Testis (tissue), 2 donors: ENCODE results near the gene TMEM175.

ENCODE experiments used
- POLR2A ChIP-seq: fragments of 450-650 bp; IDR thresholded peaks from one replicate; pipeline ENCODE4 v1.6.1; 2017; ENCODE audit warnings: antibody characterized with exemption, mild to moderate bottlenecking, moderate library complexity
- TF ChIP-seq, protein P1 (sequence below), 3 experiments: fragments of 450-650 bp in 2 of 3; fragments of 200-600 bp in 1 of 3; sonication (generic) in 1 of 3; IDR thresholded peaks; one replicate each; pipeline ENCODE4 v1.5.1; 2016 to 2019; ENCODE audit warnings: antibody characterized with exemption in 3 of 3, mild to moderate bottlenecking in 2 of 3, moderate library complexity in 1 of 3

DNA sequence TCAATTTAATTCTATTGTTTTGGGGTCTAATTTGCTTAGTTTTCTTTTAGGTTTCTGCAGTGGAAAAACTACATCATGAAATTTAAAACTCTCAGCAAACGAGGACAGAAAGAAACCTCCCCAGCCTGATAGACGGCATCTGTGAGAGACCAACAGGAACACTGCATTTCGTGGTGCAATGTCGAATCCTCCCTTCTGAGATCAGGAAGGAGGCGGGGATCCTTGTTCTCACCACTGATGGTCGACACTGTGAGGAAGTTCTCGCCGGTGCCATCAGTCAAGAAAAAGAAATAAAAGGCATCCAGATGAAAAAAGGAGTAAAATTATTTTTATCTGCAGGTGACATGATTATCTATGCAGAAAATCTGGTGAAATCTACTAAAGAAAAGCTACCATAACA lies 16.7 kb upstream of the TMEM175 start:
- TF ChIP-seq POLR2A, result no peak
- TF ChIP-seq, protein P1, sequence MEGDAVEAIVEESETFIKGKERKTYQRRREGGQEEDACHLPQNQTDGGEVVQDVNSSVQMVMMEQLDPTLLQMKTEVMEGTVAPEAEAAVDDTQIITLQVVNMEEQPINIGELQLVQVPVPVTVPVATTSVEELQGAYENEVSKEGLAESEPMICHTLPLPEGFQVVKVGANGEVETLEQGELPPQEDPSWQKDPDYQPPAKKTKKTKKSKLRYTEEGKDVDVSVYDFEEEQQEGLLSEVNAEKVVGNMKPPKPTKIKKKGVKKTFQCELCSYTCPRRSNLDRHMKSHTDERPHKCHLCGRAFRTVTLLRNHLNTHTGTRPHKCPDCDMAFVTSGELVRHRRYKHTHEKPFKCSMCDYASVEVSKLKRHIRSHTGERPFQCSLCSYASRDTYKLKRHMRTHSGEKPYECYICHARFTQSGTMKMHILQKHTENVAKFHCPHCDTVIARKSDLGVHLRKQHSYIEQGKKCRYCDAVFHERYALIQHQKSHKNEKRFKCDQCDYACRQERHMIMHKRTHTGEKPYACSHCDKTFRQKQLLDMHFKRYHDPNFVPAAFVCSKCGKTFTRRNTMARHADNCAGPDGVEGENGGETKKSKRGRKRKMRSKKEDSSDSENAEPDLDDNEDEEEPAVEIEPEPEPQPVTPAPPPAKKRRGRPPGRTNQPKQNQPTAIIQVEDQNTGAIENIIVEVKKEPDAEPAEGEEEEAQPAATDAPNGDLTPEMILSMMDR (IDR thresholded peaks at IDR 0.05), result no peak
